Nephron (organoid): ENCODE results near the gene FZD4.
A peak's percentile ranks its signal among the peaks of the same experiment; 100 is the strongest.

Experiments used
- H3K27ac Mint-ChIP-seq, 3 experiments: 2 replicates each; pipeline ENCODE4 v1.8.0; 2020; ENCODE audit warnings: mixed read lengths in 3 of 3, mild to moderate bottlenecking in 2 of 3, moderate library complexity in 1 of 3
- H3K27me3 Mint-ChIP-seq: 2 replicates; pipeline ENCODE4 v1.8.0; 2021; ENCODE audit warnings: low read depth, mild to moderate bottlenecking, moderate library complexity, mixed read lengths
- H3K36me3 Mint-ChIP-seq: 2 replicates; pipeline ENCODE4 v1.8.0; 2020; ENCODE audit warnings: low read depth, mixed read lengths
- H3K4me1 Mint-ChIP-seq: 2 replicates; pipeline ENCODE4 v1.8.0; 2020; ENCODE audit warnings: mixed read lengths
- H3K4me3 Mint-ChIP-seq, 3 experiments: 2 replicates each; pipeline ENCODE4 v1.8.0; 2020; ENCODE audit warnings: mild to moderate bottlenecking in 3 of 3, mixed read lengths in 3 of 3, moderate library complexity in 2 of 3
- H3K9me3 Mint-ChIP-seq: 2 replicates; pipeline ENCODE4 v1.8.0; 2020; ENCODE audit warnings: mixed read lengths
- CTCF ChIP-seq, 3 experiments: fragments of 200-600 bp; sonication (generic); IDR thresholded peaks; one replicate each; pipeline ENCODE4 v1.5.0; 2021; ENCODE audit warnings: antibody characterized with exemption in 3 of 3; ENCODE audit not compliant: unreplicated experiment in 3 of 3

The FZD4 gene

GRCh38 chr11:86931548-86932258 is 23.5 kb downstream of the FZD4 start:
- Mint-ChIP-seq H3K4me3 (peak overlapping the region; percentile 0 to 33 (median 31)), H3K4me1 (peaks cover 71% of the 10 kb centered on the region), H3K27ac (peak overlapping the region; percentile 98 to 99 (median 98)), H3K36me3 (no peaks in the 10 kb centered on the region), H3K9me3 (no peaks in the 10 kb centered on the region), H3K27me3 (no peaks in the 10 kb centered on the region)
- no peak for TF ChIP-seq CTCF (IDR thresholded peaks at IDR 0.05; ENCODE audit: unreplicated experiment in 3 of 3)

GRCh38 chr11:86930957-86931547 is 24.1 kb downstream of the FZD4 start:
- H3K9me3 Mint-ChIP-seq: no peaks in the 10 kb centered on the region
- no peaks in the 10 kb centered on the region for H3K27me3 Mint-ChIP-seq
- peaks cover 73% of the 10 kb centered on the region for H3K4me1 Mint-ChIP-seq
- H3K4me3 Mint-ChIP-seq: peak overlapping the region; percentile 10 to 31 (median 30)
- no peaks in the 10 kb centered on the region for H3K36me3 Mint-ChIP-seq
- TF ChIP-seq CTCF (IDR thresholded peaks at IDR 0.05; ENCODE audit: unreplicated experiment in 3 of 3): no peak
- H3K27ac Mint-ChIP-seq: peak overlapping the region; percentile 98 to 99 (median 98)

GRCh38 chr11:86926975-86927374 is 28.2 kb downstream of the FZD4 start:
- TF ChIP-seq CTCF (IDR thresholded peaks at IDR 0.05; ENCODE audit: unreplicated experiment in 3 of 3): no peak
- Mint-ChIP-seq H3K27me3 (no peaks in the 10 kb centered on the region), H3K36me3 (peaks cover 7% of the 10 kb centered on the region), H3K9me3 (no peaks in the 10 kb centered on the region), H3K4me1 (peaks cover 57% of the 10 kb centered on the region), H3K27ac (peak overlapping the region; percentile 82 to 92 (median 88)), H3K4me3 (no peak overlapping the region)

GRCh38 chr11:86923999-86924766 is 31.0 kb downstream of the FZD4 start:
- no peak for TF ChIP-seq CTCF (IDR thresholded peaks at IDR 0.05; ENCODE audit: unreplicated experiment in 3 of 3)
- no peaks in the 10 kb centered on the region for H3K27me3 Mint-ChIP-seq
- H3K9me3 Mint-ChIP-seq: no peaks in the 10 kb centered on the region
- peak overlapping the region; percentile 4 to 36 (median 12) for H3K4me3 Mint-ChIP-seq
- peak overlapping the region; percentile 92 to 98 (median 98) for H3K27ac Mint-ChIP-seq
- H3K4me1 Mint-ChIP-seq: peaks cover 48% of the 10 kb centered on the region
- peaks cover 17% of the 10 kb centered on the region for H3K36me3 Mint-ChIP-seq

- Mint-ChIP-seq H3K4me1 (peaks cover 63% of the 10 kb centered on the region), H3K36me3 (peaks cover 17% of the 10 kb centered on the region), H3K27me3 (no peaks in the 10 kb centered on the region), H3K27ac (no peak overlapping the region), H3K9me3 (no peaks in the 10 kb centered on the region), H3K4me3 (no peak overlapping the region)
- no peak for TF ChIP-seq CTCF (IDR thresholded peaks at IDR 0.05; ENCODE audit: unreplicated experiment in 3 of 3)
Measured at GRCh38 chr11:86922225-86922624, 33.0 kb downstream of the FZD4 start.
